Measurements from ENCODE around the gene RHBDL1. TPM values are rescaled to one million over a fixed set of nuclear protein-coding genes. Genes with fewer than 3 reads are reported as not detected.

The RHBDL1 gene
- total and polyA plus RNA-seq, 9 of the 15 experiments (the other 6 are each of a cell fraction or from before 2014, with no cell fraction given) = 0.03 to 5.6 (median 1.3) TPM; not detected in 1

DNA sequence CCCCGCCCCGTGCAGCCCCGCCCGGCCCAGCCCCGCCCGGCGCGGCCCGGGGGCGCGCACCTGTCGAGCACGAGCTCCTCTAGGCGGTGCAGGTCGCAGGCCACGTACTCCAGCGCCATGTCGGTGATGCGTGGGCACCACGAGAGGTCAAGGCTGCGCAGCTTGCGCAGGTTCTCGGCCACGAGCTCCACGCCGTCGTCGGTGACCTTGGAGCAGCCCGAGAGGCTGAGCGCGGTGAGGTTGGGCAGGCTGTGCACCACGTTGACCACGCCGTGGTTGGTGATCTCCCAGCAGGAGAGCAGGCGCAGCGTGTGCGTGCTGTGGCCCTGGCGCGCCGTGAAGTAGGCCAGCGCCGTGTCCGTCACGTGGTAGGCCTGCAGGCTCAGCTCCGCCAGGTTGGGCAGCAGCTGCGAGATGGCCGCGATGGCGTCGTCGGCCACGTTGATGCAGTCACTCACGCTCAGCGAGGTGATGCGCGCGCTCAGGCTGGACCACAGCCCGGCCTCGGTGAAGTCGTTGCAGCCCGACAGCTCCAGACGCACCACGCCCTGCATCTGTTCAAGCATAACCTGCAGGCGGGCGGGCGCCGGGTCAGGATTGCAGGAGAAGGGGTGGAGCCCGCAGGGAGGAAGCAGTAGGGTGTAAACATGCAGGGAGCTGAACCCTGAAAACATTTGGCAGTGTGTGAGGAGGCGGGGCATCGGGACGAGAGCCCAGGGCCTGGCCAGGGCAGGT lies 20.1 kb downstream of the RHBDL1 start (continued):
- TF ChIP-seq, protein P1, sequence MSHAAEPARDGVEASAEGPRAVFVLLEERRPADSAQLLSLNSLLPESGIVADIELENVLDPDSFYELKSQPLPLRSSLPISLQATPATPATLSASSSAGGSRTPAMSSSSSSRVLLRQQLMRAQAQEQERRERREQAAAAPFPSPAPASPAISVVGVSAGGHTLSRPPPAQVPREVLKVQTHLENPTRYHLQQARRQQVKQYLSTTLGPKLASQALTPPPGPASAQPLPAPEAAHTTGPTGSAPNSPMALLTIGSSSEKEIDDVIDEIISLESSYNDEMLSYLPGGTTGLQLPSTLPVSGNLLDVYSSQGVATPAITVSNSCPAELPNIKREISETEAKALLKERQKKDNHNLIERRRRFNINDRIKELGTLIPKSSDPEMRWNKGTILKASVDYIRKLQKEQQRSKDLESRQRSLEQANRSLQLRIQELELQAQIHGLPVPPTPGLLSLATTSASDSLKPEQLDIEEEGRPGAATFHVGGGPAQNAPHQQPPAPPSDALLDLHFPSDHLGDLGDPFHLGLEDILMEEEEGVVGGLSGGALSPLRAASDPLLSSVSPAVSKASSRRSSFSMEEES (CRISPR knock-in tag; IDR thresholded peaks at IDR 0.05) = peak; percentile 12; the same call in 1 of the 2 replicates
- TF ChIP-seq SLC30A9 (CRISPR knock-in tag; IDR thresholded peaks at IDR 0.05) (no peak), ZNF212 (CRISPR knock-in tag; IDR thresholded peaks at IDR 0.05) (no peak), CCAR2 (IDR thresholded peaks at IDR 0.05; ENCODE audit: low read depth, low read length) (no peak), ZNF239 (CRISPR knock-in tag; IDR thresholded peaks at IDR 0.05) (no peak), SP2 (IDR thresholded peaks at IDR 0.05; ENCODE audit: extremely low read depth, low read depth, low read length, poor library complexity, severe bottlenecking) (no peak), NCOA4 (IDR thresholded peaks at IDR 0.05; ENCODE audit: partially characterized antibody) (no peak), RFX1 (IDR thresholded peaks at IDR 0.05) (no peak), SAFB2 (IDR thresholded peaks at IDR 0.05; ENCODE audit: borderline replicate concordance, low read depth, low read length, severe bottlenecking) (no peak), SRSF1 (IDR thresholded peaks at IDR 0.05; ENCODE audit: low read depth, low read length) (no peak), ZNF644 (tag; IDR thresholded peaks at IDR 0.05; ENCODE audit: low read depth) (no peak), JUND (IDR thresholded peaks at IDR 0.05; ENCODE audit: borderline replicate concordance, low read depth, low read length) (no peak), JUND (tag; IDR thresholded peaks at IDR 0.05; ENCODE audit: borderline replicate concordance, low read depth, low read length) (peak; percentile 35; the same call in 1 of the 3 replicates), ESRRA (IDR thresholded peaks at IDR 0.05; ENCODE audit: borderline replicate concordance, low read depth) (peak; percentile 70)
- TF ChIP-seq, protein P2, sequence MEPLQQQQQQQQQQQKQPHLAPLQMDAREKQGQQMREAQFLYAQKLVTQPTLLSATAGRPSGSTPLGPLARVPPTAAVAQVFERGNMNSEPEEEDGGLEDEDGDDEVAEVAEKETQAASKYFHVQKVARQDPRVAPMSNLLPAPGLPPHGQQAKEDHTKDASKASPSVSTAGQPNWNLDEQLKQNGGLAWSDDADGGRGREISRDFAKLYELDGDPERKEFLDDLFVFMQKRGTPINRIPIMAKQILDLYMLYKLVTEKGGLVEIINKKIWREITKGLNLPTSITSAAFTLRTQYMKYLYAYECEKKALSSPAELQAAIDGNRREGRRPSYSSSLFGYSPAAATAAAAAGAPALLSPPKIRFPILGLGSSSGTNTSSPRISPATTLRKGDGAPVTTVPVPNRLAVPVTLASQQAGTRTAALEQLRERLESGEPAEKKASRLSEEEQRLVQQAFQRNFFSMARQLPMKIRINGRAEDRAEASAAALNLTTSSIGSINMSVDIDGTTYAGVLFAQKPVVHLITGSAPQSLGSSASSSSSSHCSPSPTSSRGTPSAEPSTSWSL (CRISPR knock-in tag; IDR thresholded peaks at IDR 0.05; ENCODE audit: borderline replicate concordance) = no peak
- TF ChIP-seq, protein P3, sequence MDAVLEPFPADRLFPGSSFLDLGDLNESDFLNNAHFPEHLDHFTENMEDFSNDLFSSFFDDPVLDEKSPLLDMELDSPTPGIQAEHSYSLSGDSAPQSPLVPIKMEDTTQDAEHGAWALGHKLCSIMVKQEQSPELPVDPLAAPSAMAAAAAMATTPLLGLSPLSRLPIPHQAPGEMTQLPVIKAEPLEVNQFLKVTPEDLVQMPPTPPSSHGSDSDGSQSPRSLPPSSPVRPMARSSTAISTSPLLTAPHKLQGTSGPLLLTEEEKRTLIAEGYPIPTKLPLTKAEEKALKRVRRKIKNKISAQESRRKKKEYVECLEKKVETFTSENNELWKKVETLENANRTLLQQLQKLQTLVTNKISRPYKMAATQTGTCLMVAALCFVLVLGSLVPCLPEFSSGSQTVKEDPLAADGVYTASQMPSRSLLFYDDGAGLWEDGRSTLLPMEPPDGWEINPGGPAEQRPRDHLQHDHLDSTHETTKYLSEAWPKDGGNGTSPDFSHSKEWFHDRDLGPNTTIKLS (IDR thresholded peaks at IDR 0.05; ENCODE audit: borderline replicate concordance, low read depth) = peak; percentile 89
- TF ChIP-seq, protein P4, sequence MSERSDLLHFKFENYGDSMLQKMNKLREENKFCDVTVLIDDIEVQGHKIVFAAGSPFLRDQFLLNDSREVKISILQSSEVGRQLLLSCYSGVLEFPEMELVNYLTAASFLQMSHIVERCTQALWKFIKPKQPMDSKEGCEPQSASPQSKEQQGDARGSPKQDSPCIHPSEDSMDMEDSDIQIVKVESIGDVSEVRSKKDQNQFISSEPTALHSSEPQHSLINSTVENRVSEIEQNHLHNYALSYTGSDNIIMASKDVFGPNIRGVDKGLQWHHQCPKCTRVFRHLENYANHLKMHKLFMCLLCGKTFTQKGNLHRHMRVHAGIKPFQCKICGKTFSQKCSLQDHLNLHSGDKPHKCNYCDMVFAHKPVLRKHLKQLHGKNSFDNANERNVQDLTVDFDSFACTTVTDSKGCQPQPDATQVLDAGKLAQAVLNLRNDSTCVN (CRISPR knock-in tag; IDR thresholded peaks at IDR 0.05) = no peak
- TF ChIP-seq, protein P5, sequence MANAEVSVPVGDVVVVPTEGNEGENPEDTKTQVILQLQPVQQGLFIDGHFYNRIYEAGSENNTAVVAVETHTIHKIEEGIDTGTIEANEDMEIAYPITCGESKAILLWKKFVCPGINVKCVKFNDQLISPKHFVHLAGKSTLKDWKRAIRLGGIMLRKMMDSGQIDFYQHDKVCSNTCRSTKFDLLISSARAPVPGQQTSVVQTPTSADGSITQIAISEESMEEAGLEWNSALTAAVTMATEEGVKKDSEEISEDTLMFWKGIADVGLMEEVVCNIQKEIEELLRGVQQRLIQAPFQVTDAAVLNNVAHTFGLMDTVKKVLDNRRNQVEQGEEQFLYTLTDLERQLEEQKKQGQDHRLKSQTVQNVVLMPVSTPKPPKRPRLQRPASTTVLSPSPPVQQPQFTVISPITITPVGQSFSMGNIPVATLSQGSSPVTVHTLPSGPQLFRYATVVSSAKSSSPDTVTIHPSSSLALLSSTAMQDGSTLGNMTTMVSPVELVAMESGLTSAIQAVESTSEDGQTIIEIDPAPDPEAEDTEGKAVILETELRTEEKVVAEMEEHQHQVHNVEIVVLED (CRISPR knock-in tag; IDR thresholded peaks at IDR 0.05) = peak; percentile 39; the same call in 1 of the 2 replicates
- TF ChIP-seq, protein P6, sequence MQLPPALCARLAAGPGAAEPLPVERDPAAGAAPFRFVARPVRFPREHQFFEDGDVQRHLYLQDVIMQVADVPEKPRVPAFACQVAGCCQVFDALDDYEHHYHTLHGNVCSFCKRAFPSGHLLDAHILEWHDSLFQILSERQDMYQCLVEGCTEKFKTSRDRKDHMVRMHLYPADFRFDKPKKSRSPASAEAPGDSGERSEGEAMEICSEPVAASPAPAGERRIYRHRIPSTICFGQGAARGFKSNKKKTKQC (CRISPR knock-in tag; IDR thresholded peaks at IDR 0.05) = peak; percentile 92

All from K562 (cell line).